ENCODE measurements around the gene COL6A3.

DNA sequence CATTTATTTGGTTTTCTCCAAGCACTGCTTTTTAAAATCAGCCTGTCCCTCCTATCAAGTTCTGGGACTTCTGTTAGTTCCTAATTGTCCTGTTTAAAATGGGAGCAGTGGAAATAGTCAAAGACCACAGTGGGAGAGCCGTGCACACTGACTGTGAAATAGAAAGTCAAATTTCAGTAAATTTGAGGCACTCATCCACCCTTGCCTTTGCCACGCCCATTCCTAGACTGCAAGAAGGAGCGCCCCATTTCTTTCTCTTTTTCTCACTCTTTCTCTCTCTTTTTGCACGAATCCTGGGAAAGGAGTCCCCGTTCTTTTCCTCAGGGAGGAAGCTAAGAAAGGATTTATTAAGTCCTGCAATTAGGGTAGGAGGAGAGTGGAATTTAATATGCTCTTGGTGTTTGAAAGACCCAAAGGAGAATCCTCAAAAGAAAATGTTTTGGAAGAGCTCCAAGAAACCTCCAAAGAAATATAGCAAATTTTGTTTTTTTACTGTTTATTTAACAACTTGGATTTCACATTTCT is 7.5 kb downstream of the COL6A3 start:
- TF ChIP-seq, protein P1, sequence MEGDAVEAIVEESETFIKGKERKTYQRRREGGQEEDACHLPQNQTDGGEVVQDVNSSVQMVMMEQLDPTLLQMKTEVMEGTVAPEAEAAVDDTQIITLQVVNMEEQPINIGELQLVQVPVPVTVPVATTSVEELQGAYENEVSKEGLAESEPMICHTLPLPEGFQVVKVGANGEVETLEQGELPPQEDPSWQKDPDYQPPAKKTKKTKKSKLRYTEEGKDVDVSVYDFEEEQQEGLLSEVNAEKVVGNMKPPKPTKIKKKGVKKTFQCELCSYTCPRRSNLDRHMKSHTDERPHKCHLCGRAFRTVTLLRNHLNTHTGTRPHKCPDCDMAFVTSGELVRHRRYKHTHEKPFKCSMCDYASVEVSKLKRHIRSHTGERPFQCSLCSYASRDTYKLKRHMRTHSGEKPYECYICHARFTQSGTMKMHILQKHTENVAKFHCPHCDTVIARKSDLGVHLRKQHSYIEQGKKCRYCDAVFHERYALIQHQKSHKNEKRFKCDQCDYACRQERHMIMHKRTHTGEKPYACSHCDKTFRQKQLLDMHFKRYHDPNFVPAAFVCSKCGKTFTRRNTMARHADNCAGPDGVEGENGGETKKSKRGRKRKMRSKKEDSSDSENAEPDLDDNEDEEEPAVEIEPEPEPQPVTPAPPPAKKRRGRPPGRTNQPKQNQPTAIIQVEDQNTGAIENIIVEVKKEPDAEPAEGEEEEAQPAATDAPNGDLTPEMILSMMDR (conservative IDR thresholded peaks at IDR 0.05; ENCODE audit: low read length), result no peak
- TF ChIP-seq EZH2phosphoT487 (IDR thresholded peaks at IDR 0.05; ENCODE audit: borderline replicate concordance), result no peak

All from Loucy (cell line).